NCI-H1436 treated with DMSO at 0.1 percent for 48 hours (cell line): ENCODE results near the gene ATPAF1.

Experiments used
- DNase-seq: peaks from one replicate; lab custom pipeline; 2025; lab: John Stamatoyannopoulos, UW

Gene ATPAF1

DNA sequence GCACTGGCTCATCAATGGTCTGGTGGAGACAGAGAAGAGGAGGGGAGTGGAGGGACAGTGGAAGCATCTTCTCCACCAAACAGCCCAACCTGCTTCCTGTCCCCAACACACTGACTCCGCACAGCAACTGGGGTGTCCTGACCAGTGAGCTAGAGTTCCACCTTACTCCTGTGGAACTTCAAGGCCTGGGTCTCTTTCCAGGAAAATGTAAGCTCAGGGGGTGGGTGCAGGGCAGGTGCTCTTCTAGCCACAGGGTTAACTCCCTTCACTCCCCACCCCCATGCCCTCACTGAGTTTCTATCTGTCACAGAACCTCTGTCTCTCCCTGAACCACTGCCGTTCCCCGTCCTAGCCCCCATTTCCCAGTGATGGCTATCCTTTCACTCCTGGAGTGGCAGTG is 52.4 kb downstream of the ATPAF1 start:
- no peak for DNase-seq

DNA sequence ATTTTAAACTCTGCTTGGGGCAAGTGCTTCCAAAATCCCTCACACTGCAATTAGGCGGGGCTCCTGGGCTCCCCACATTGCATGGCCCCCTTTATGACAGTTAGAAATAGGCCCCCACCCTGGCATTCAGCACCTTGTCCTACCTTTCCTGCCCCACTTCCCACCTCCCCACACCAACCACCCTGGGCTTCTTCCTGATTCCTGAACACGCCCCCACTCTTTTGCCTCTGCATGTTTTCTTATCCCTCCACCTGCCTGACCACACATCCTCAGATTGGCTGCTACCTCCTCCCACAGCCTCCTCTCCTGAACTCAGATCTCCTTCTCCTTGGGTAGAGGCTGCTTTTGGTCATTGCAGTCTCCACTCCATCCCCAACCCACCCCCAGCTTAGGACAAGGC is 53.1 kb downstream of the ATPAF1 start:
- DNase-seq, result no peak

DNA sequence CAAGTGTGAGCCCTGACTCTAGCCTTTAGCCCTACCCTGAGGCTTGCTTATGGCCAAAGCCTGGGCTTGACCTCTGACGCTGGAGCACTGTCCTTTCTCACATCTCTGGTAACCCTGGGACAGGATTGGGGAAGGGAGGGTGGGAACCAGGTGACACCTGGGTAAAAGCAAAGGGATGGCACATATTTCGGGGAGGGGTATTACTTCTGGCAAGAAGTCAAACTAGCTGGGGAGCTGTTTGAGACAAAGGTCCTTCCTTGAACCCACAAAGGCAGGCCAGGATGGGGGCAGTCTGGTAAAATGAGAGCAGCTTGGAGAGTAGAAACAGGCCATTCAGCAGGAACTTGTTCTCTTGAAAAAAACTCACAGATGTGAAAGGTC is 53.6 kb downstream of the ATPAF1 start:
- no peak for DNase-seq

DNA sequence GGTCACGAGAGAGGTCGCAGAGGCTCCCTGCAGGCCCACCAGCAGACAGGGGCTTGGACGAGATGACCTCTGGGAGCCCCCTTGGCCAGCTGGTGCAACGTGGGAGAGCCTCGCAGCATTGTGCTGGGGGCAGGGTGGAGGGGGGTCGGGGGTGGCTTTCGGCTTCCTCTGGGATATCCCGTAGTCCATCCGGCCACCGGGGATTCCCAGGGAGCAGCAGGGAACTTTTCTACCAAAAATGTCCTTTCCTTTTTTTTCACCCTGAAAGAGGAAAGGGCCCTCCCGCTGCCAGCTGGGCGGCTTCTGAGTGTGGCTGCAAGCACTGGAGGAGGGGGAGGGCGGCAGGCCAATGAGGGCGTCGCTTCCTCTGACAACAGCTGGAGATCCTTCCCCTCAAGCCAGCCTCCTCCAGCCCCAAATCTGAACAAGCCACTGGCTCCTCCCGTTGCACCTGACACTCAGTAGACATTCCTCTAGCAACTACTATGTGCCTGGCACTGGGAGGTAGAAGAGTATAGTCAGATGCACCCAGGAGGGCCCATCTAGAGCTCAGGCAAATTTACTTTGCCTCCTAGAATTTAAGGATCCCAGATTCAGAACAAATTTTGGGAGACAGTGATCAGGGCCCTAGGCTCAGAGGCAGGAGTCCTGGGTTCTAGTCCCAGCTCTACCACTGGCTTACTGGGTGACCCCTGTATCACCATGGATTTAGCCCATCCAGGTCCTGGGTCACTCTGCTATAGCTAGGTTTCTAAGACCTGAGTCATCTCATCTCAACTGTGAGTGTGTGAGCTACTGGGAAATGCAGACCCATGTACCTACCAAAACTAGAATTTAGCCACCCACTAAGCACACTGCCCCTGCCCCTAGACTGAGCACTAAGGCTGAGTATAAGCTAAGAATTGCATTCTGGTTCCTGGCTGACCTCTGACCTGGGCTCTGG is 54.2 kb downstream of the ATPAF1 start:
- no peak for DNase-seq

DNA sequence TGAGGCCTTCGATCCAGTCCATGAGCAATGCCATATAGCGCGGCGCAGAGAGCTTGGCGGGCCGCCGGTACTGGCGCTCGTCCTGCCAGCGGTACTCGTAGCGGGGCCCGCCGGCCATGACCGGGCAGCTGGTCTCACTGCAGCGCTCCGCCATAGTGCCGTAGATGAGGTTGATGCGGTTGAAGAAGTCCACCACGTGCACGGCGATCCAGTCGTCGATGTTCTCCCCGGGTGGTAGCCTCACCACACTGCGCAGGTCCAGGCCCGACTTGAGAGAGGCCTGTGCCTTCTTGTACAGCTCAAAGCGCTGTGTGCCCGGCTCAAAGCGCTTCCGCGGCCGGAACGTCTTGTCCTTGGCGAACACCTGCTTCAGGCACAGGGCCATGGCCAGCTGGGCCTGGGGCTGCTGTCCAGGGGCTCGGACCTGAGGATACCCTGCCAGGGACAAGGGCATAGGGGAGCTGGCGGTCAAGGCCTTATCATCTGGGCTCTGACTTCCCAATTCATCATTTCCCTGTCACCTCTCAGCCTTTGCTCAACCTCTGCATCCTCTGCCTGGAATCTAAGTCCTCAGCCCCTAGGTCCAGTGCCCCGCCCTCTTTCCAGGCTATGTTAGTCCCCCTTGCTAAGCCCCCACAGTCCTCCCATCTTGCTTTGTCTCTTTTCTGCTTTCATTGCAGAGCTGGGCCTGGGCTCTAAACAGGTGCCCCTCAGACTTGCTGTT is 55.1 kb downstream of the ATPAF1 start:
- no peak for DNase-seq

- DNase-seq, result no peak
Measured at GRCh38 chr1:46611691-46612221, 56.4 kb downstream of the ATPAF1 start.

GRCh38 chr1:46607345-46608130 is 60.6 kb downstream of the ATPAF1 start:
- no peak for DNase-seq

DNA sequence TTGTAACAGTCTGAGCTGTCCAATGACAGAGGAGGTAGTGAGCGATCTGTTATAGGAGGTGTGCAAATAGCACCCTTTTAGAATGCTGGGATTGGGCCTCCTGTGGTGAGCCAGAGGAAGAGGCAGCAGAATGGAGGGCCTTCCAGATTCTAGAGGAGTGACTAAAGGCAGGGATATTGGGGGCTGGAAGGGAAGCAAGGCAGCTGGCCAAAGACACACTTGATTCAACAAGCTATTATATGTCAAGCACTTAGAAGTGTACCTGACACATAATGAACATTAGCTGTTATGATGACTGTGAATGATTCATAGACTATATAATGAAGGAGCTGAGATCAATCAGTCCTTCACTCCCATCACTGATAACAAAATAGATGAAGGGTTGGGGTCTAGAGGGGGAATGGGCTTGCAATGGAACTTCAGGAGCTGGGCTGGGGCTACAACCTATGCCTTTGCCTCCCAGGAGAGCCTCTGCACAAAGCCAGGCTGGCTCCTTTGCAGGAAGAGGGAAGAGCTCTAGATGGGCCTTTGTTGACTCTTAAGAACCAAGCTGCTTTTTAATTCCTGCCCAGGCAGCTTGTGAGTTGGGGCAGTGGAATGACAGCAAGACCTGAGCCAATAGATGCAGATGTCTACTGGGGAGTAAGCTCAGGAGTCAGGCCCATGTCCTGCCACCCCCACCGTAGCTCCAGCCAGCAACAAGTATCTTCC is 61.8 kb downstream of the ATPAF1 start:
- DNase-seq, result no peak

- no peak for DNase-seq
Measured at GRCh38 chr1:46605232-46605631, 62.9 kb downstream of the ATPAF1 start.

DNA sequence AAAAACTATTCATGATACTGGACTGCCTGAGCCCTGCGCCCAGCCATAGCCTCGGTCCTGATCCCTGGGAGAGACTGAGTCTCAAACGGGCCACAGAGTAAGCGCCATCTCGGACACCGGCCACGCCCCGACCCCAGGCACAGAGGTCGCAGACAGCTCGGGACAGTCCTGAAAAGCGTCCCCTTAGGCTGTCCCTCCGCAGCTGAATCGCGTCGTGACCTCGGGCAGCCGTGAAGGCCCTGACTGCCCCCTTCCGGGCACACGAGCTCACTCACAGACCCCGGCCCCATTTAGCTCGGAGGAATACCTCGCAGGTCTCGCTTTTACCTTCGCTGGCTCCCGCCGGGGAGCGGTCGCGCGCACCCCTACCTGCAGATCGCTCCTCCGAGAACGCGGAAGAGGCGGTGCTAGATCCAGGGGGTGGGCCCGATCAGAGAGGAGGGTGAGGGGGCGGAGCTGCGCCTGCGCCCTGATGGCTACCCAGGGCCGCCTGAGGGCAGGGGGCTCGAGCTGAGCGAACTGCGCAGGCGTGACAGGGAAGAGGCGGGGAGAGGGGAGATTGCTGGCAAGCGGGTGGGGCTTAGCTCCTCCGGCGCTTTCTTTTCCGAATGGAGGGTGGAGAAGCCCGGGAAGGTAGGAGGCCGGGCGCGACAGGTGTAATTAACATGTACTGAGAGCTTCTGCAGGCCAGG is 64.2 kb downstream of the ATPAF1 start, which contains the start of gene MKNK1:
MKNK1 (minus strand) TSS at position 411 of the 692 bp plus-strand sequence. CDS start 20,941 bp downstream, outside the sequence.
- DNase-seq, result peak; percentile 81

DNA sequence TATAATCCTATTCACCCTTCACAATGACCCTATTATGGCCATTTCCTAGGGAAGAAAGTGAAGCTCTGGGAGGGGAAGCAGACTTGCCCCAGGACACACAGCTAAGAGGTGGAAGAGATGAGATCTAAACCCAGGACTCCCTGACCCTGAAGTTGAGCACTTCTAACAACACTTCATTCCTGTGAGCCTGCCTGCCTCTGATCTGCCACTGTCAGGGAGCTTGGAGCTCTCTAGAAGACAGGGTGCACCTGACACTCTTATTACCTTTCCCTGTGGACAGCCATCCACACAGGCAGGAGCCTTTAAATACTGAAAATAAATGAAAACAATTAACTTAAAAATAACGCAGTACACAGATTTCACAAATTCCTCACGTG is 64.7 kb downstream of the ATPAF1 start:
- DNase-seq, result no peak

- DNase-seq, result no peak
Measured at GRCh38 chr1:46601257-46602007, 66.7 kb downstream of the ATPAF1 start.

GRCh38 chr1:46599059-46599970 is 68.8 kb downstream of the ATPAF1 start:
- DNase-seq, result no peak

- no peak for DNase-seq
Measured at GRCh38 chr1:46596846-46597245, 71.3 kb downstream of the ATPAF1 start.

GRCh38 chr1:46596036-46596435 is 72.1 kb downstream of the ATPAF1 start:
- DNase-seq, result no peak

GRCh38 chr1:46595127-46595526 is 73.0 kb downstream of the ATPAF1 start:
- DNase-seq, result no peak

- no peak for DNase-seq
Measured at GRCh38 chr1:46594063-46594462, 74.1 kb downstream of the ATPAF1 start.

DNA sequence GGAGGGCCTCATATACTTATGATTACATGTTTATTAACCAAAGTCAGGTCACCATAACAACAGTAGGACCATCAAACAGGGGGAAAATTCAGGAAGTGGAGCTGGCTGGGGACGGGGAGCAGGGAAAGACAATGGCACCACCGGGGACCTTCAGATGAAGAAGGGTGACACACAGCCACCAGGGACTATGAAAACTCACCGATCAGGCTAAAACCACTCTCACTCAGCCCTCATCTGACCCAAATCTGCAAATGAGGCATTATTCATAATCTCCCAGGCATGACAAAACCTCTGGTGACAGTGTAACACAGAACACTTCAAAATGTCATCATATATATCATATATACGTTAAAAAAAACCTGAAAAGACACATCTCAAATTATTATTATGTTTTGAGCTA is 75.3 kb downstream of the ATPAF1 start:
- no peak for DNase-seq

DNA sequence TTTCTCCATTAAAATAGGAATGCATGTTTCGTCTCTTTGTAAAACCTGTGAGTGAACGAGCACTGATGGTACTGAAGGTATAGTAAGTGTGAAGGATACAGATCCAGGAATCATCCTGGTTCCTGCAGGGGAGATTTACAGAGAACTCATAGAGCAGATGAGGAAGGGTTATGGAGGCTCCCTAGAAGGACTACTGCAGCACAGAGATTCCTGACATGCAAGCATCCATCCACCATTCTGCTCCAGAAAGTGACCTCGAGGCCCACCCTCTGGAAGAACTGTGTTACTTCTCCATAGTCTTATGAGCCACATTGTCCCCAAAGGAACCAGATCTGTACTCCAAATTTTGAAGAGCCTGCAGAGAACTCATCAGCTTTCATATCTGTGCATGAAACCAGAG is 78.6 kb downstream of the ATPAF1 start:
- DNase-seq, result no peak
